ENCODE results near the gene SGSM2. TPM values are rescaled to one million over a fixed set of nuclear protein-coding genes. Genes with fewer than 3 reads are reported as not detected.

SGSM2 gene
- polyA plus RNA-seq, 1 experiment = 43.6 TPM

- TF ChIP-seq, protein P1, sequence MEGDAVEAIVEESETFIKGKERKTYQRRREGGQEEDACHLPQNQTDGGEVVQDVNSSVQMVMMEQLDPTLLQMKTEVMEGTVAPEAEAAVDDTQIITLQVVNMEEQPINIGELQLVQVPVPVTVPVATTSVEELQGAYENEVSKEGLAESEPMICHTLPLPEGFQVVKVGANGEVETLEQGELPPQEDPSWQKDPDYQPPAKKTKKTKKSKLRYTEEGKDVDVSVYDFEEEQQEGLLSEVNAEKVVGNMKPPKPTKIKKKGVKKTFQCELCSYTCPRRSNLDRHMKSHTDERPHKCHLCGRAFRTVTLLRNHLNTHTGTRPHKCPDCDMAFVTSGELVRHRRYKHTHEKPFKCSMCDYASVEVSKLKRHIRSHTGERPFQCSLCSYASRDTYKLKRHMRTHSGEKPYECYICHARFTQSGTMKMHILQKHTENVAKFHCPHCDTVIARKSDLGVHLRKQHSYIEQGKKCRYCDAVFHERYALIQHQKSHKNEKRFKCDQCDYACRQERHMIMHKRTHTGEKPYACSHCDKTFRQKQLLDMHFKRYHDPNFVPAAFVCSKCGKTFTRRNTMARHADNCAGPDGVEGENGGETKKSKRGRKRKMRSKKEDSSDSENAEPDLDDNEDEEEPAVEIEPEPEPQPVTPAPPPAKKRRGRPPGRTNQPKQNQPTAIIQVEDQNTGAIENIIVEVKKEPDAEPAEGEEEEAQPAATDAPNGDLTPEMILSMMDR (IDR thresholded peaks at IDR 0.05; ENCODE audit: insufficient read depth, low read depth, low read length) = no peak
- Histone ChIP-seq H3K4me3 (ENCODE audit: low read depth, low read length) (no peak overlapping the region), H3K27me3 (ENCODE audit: control insufficient read depth, insufficient read depth, low read length) (no peaks in the 10 kb centered on the region), H3K36me3 (ENCODE audit: control insufficient read depth, insufficient read depth, low read length) (peaks cover 3% of the 10 kb centered on the region; the same call in 1 of the 2 replicates)
- ChIA-PET POLR2A (no interaction called here), CTCF (no interaction called here)
- DNase-seq (ENCODE audit: low read depth) = no peak
These were observed 57.5 kb downstream of the SGSM2 start for GRCh38 chr17:2394775-2395201.

DNA sequence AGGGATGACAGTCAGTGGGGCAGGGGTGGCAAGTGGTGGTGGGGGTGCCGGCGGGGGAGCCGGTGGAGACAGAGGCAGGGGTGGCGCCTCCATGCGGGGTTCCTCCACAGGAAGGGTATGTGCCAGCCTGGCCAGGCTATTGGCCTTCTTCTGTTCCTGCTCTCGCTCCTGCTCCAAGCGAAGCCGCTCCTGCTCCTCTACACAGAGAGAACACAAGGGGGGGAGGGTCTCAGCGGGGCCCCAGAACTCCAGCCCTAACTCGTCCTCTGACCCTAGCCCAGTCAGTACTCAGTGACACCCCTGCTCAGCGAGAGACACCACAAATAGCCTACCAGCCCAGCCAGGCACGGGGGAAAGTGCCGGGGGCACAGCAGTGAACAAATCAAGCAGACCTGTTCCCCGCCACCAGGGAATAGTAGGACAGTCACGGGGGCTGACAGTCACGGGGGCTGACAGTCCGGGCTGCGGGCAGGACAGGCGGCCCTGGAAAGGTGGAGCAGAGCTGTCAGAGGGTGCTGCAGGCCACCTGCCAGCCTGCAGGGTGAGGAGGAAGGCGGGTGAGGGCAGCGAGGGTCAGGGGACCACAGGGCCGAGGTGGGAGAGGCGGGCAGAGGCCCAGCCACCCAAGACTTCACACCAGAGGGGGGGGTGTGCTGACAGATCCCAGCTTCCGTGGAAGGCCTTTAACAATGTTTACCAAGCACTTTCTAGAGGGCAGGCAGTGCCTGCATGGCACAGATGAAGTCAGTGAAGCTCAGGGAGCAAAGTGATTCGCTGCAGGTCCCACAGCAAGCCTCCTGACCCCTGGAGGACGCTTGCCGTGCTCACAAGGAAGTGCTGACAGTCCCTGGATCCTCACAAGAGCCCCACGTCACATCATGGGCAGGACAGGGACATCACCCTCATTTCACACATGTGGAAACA, 58.2 kb downstream of the SGSM2 start:
- H3K4me3 ChIP-seq (ENCODE audit: low read depth, low read length) = no peak overlapping the region

GRCh38 chr17:2396192-2396567, 58.9 kb downstream of the SGSM2 start:
- H3K27me3 ChIP-seq (ENCODE audit: control insufficient read depth, insufficient read depth, low read length) = no peaks in the 10 kb centered on the region
- POLR2A ChIA-PET = no interaction called here
- H3K4me3 ChIP-seq (ENCODE audit: low read depth, low read length) = peak overlapping the region; percentile 40
- CTCF ChIA-PET = interaction anchor here (1.3 to 1.6 kb wide), 2 partner anchors 14 to 43 kb away, joined by 4 to 8 read pairs; no protein-coding TSS in a partner anchor
- no peak for DNase-seq (ENCODE audit: low read depth)
- TF ChIP-seq, protein P1 (IDR thresholded peaks at IDR 0.05; ENCODE audit: insufficient read depth, low read depth, low read length) = no peak
- peaks cover 1% of the 10 kb centered on the region; the same call in 1 of the 2 replicates for H3K36me3 ChIP-seq (ENCODE audit: control insufficient read depth, insufficient read depth, low read length)

More for the DNA sequence above, 58.2 kb downstream of the SGSM2 start:
- Histone ChIP-seq H3K27me3 (ENCODE audit: control insufficient read depth, insufficient read depth, low read length) (no peaks in the 10 kb centered on the region), H3K36me3 (ENCODE audit: control insufficient read depth, insufficient read depth, low read length) (peaks cover 1% of the 10 kb centered on the region; the same call in 1 of the 2 replicates)
- ChIA-PET CTCF (interaction anchor here (1.3 to 1.6 kb wide), 2 partner anchors 13 to 43 kb away, joined by 4 to 8 read pairs; no protein-coding TSS in a partner anchor), POLR2A (no interaction called here)
- DNase-seq (ENCODE audit: low read depth) = no peak
- TF ChIP-seq, protein P1 (IDR thresholded peaks at IDR 0.05; ENCODE audit: insufficient read depth, low read depth, low read length) = peak; percentile 17; the same call in 1 of the 2 replicates

DNA sequence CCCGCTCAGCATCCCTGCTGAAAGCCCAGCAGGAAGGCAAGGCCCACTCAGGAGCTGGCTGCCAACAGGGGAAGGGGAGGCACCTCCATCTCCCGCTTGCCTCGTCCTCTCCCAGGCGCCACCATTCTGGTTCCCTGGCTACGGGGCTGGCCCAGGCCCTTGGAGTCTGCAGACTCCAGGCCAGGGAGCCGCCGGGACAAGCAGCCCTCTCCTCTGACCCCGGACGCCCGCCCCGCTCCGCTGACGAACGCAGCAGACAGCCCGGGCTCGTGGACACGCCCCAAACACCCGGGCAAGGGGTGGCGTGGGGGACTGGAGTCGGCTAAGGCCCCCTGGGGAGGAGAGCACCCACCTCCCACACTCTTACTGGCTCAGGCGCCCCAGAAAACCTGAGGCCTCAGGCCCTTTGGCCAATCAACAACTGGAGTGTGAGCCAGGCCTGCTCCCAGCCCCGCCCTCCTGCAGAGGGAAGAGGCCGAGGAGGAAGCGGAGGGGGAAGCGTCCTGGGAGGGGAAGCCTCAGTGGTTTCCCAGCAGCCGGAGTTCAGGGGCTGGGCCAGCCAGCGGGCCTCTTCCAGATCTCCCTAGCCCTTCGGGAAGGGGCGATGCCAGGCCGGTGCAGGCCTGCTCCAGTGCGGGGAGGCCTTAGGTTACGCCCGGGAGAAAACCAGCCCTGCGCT, 59.4 kb downstream of the SGSM2 start:
- H3K4me3 ChIP-seq (ENCODE audit: low read depth, low read length) = peak overlapping the region; percentile 40
- CTCF ChIA-PET = interaction anchor here (1.3 to 1.6 kb wide), 2 partner anchors 15 to 44 kb away, joined by 4 to 8 read pairs; no protein-coding TSS in a partner anchor
- POLR2A ChIA-PET = no interaction called here
- peaks cover 1% of the 10 kb centered on the region; the same call in 1 of the 2 replicates for H3K36me3 ChIP-seq (ENCODE audit: control insufficient read depth, insufficient read depth, low read length)
- TF ChIP-seq, protein P1 (IDR thresholded peaks at IDR 0.05; ENCODE audit: insufficient read depth, low read depth, low read length) = no peak
- no peaks in the 10 kb centered on the region for H3K27me3 ChIP-seq (ENCODE audit: control insufficient read depth, insufficient read depth, low read length)
- peak; percentile 91 for DNase-seq (ENCODE audit: low read depth)

Measured in BJ (cell line).